ENCODE data around the gene RNF17. TPM values are rescaled to one million over a fixed set of nuclear protein-coding genes. Genes with fewer than 3 reads are reported as not detected.

RNF17 gene
- total RNA-seq, 1 donor from 2014 or later = not detected

GRCh38 chr13:24858953-24859352 is 95.0 kb downstream of the RNF17 start:
- FAIRE-seq (no peak), DNase-seq (ENCODE audit: low read depth) (no peak)
- Histone ChIP-seq H3K36me3 (ENCODE audit: insufficient read depth, low read length) (no peaks in the 10 kb centered on the region), H3K27me3 (ENCODE audit: insufficient read depth, low read length) (no peaks in the 10 kb centered on the region), H3K9me3 (ENCODE audit: insufficient read depth, low read depth, low read length) (no peaks in the 10 kb centered on the region), H3K27ac (ENCODE audit: low read depth, low read length) (no peak overlapping the region), H3K9ac (ENCODE audit: low read length) (no peak overlapping the region), H4K20me1 (ENCODE audit: insufficient read depth, low read length) (no peaks in the 10 kb centered on the region), H3K4me2 (ENCODE audit: low read length) (no peak overlapping the region), H2AFZ (ENCODE audit: low read depth, low read length) (no peak overlapping the region), H3K4me1 (ENCODE audit: insufficient read depth, low read length) (no peaks in the 10 kb centered on the region), H3K79me2 (ENCODE audit: insufficient read depth, low read length) (no peaks in the 10 kb centered on the region), H3K4me3 (ENCODE audit: insufficient read depth, low read depth, low read length) (no peak overlapping the region)
- no peaks in the 10 kb centered on the region for H3K9me3 Mint-ChIP-seq (ENCODE audit: unreplicated experiment)
- H3K36me3 Mint-ChIP-seq (ENCODE audit: low read depth, unreplicated experiment) = no peaks in the 10 kb centered on the region
- no peak for TF ChIP-seq EZH2 (IDR thresholded peaks at IDR 0.05; ENCODE audit: insufficient read depth, low read length)
- TF ChIP-seq, protein P1, sequence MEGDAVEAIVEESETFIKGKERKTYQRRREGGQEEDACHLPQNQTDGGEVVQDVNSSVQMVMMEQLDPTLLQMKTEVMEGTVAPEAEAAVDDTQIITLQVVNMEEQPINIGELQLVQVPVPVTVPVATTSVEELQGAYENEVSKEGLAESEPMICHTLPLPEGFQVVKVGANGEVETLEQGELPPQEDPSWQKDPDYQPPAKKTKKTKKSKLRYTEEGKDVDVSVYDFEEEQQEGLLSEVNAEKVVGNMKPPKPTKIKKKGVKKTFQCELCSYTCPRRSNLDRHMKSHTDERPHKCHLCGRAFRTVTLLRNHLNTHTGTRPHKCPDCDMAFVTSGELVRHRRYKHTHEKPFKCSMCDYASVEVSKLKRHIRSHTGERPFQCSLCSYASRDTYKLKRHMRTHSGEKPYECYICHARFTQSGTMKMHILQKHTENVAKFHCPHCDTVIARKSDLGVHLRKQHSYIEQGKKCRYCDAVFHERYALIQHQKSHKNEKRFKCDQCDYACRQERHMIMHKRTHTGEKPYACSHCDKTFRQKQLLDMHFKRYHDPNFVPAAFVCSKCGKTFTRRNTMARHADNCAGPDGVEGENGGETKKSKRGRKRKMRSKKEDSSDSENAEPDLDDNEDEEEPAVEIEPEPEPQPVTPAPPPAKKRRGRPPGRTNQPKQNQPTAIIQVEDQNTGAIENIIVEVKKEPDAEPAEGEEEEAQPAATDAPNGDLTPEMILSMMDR (IDR thresholded peaks at IDR 0.05; ENCODE audit: insufficient read depth, low read depth, low read length) = no peak
- no peak overlapping the region for H3K4me3 Mint-ChIP-seq (ENCODE audit: unreplicated experiment)
- H3K27ac Mint-ChIP-seq (ENCODE audit: unreplicated experiment) = no peak overlapping the region
- H3K27me3 Mint-ChIP-seq (ENCODE audit: low read depth, unreplicated experiment) = peaks cover 1% of the 10 kb centered on the region
- H3K4me1 Mint-ChIP-seq (ENCODE audit: low read depth, unreplicated experiment) = no peaks in the 10 kb centered on the region

GRCh38 chr13:24860770-24861169 is 96.8 kb downstream of the RNF17 start:
- Mint-ChIP-seq H3K4me3 (ENCODE audit: unreplicated experiment) (no peak overlapping the region), H3K27me3 (ENCODE audit: low read depth, unreplicated experiment) (peaks cover 1% of the 10 kb centered on the region), H3K27ac (ENCODE audit: unreplicated experiment) (no peak overlapping the region), H3K36me3 (ENCODE audit: low read depth, unreplicated experiment) (no peaks in the 10 kb centered on the region), H3K4me1 (ENCODE audit: low read depth, unreplicated experiment) (no peaks in the 10 kb centered on the region), H3K9me3 (ENCODE audit: unreplicated experiment) (no peaks in the 10 kb centered on the region)
- no peak overlapping the region for H3K4me3 ChIP-seq (ENCODE audit: insufficient read depth, low read depth, low read length)
- no peak overlapping the region for H3K4me2 ChIP-seq (ENCODE audit: low read length)
- H3K9me3 ChIP-seq (ENCODE audit: insufficient read depth, low read depth, low read length) = no peaks in the 10 kb centered on the region
- no peaks in the 10 kb centered on the region for H3K4me1 ChIP-seq (ENCODE audit: insufficient read depth, low read length)
- no peaks in the 10 kb centered on the region for H3K36me3 ChIP-seq (ENCODE audit: insufficient read depth, low read length)
- no peak overlapping the region for H3K27ac ChIP-seq (ENCODE audit: low read depth, low read length)
- no peaks in the 10 kb centered on the region for H3K79me2 ChIP-seq (ENCODE audit: insufficient read depth, low read length)
- no peaks in the 10 kb centered on the region for H4K20me1 ChIP-seq (ENCODE audit: insufficient read depth, low read length)
- H3K9ac ChIP-seq (ENCODE audit: low read length) = no peak overlapping the region
- no peaks in the 10 kb centered on the region for H3K27me3 ChIP-seq (ENCODE audit: insufficient read depth, low read length)
- no peak for FAIRE-seq
- no peak for DNase-seq (ENCODE audit: low read depth)
- no peak overlapping the region for H2AFZ ChIP-seq (ENCODE audit: low read depth, low read length)
- TF ChIP-seq EZH2 (IDR thresholded peaks at IDR 0.05; ENCODE audit: insufficient read depth, low read length) = no peak
- TF ChIP-seq, protein P1 (IDR thresholded peaks at IDR 0.05; ENCODE audit: insufficient read depth, low read depth, low read length) = no peak

- Mint-ChIP-seq H3K4me1 (ENCODE audit: low read depth, unreplicated experiment) (no peaks in the 10 kb centered on the region), H3K36me3 (ENCODE audit: low read depth, unreplicated experiment) (no peaks in the 10 kb centered on the region), H3K27me3 (ENCODE audit: low read depth, unreplicated experiment) (peaks cover 1% of the 10 kb centered on the region), H3K27ac (ENCODE audit: unreplicated experiment) (no peak overlapping the region), H3K9me3 (ENCODE audit: unreplicated experiment) (no peaks in the 10 kb centered on the region), H3K4me3 (ENCODE audit: unreplicated experiment) (no peak overlapping the region)
- no peaks in the 10 kb centered on the region for H4K20me1 ChIP-seq (ENCODE audit: insufficient read depth, low read length)
- H3K27ac ChIP-seq (ENCODE audit: low read depth, low read length) = no peak overlapping the region
- no peak overlapping the region for H3K4me3 ChIP-seq (ENCODE audit: insufficient read depth, low read depth, low read length)
- H3K9ac ChIP-seq (ENCODE audit: low read length) = no peak overlapping the region
- H3K36me3 ChIP-seq (ENCODE audit: insufficient read depth, low read length) = no peaks in the 10 kb centered on the region
- H2AFZ ChIP-seq (ENCODE audit: low read depth, low read length) = no peak overlapping the region
- TF ChIP-seq EZH2 (IDR thresholded peaks at IDR 0.05; ENCODE audit: insufficient read depth, low read length) = no peak
- TF ChIP-seq, protein P1 (IDR thresholded peaks at IDR 0.05; ENCODE audit: insufficient read depth, low read depth, low read length) = no peak
- no peaks in the 10 kb centered on the region for H3K79me2 ChIP-seq (ENCODE audit: insufficient read depth, low read length)
- no peak for DNase-seq (ENCODE audit: low read depth)
- no peaks in the 10 kb centered on the region for H3K9me3 ChIP-seq (ENCODE audit: insufficient read depth, low read depth, low read length)
- H3K4me1 ChIP-seq (ENCODE audit: insufficient read depth, low read length) = no peaks in the 10 kb centered on the region
- no peak overlapping the region for H3K4me2 ChIP-seq (ENCODE audit: low read length)
- FAIRE-seq = no peak
- H3K27me3 ChIP-seq (ENCODE audit: insufficient read depth, low read length) = no peaks in the 10 kb centered on the region
Measured at GRCh38 chr13:24861617-24862362, 97.8 kb downstream of the RNF17 start.

All from astrocyte (in vitro differentiated cells and primary cell).